ENCODE measurements around the gene SLC30A2.

DNA sequence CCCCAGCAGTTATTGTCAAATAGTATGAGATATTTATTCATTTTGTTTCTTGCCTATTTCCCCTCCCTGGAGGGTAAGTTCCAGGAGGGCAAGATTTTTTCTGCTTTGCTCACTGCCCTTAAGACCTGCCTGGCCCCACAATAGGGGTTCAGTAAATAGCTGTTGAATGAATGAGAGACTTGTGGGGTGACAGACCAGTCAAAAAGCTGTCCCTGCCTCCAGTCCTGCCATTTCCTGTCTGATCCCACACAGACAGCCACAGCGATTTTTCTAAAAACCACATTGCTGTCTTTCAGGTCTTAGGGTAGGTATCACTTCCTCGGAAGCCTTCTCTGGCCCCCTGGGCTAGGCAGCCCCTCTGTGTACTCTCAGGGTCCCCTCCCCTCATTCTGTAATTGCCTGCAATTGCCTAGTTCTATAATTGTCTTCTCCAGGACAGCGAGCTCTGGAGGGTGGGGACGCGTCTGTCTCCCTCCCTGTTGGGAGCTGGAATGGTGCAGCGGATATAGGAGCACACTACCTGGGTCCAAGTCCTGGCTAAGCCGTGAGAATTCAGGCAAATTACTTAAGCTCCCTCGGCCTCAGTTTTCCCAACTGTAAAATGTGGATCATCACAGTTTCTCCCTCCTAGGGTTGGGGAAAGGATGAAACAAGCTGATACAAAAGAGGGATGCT, 26.1 kb downstream of the SLC30A2 start:
- TF ChIP-seq, protein P1, sequence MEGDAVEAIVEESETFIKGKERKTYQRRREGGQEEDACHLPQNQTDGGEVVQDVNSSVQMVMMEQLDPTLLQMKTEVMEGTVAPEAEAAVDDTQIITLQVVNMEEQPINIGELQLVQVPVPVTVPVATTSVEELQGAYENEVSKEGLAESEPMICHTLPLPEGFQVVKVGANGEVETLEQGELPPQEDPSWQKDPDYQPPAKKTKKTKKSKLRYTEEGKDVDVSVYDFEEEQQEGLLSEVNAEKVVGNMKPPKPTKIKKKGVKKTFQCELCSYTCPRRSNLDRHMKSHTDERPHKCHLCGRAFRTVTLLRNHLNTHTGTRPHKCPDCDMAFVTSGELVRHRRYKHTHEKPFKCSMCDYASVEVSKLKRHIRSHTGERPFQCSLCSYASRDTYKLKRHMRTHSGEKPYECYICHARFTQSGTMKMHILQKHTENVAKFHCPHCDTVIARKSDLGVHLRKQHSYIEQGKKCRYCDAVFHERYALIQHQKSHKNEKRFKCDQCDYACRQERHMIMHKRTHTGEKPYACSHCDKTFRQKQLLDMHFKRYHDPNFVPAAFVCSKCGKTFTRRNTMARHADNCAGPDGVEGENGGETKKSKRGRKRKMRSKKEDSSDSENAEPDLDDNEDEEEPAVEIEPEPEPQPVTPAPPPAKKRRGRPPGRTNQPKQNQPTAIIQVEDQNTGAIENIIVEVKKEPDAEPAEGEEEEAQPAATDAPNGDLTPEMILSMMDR (IDR thresholded peaks at IDR 0.05; ENCODE audit: low read length): no peak
- no peak for TF ChIP-seq EZH2 (IDR thresholded peaks at IDR 0.05; ENCODE audit: borderline replicate concordance, low read length)

Measured in OCI-LY1 (cell line).